ENCODE measurements around the gene MPC1.
"Not testable (repeated sequence)": the region's sequence is repeated elsewhere in the genome, so short reads cannot be mapped to it uniquely, and the experiment has no call there.

MPC1 gene

GRCh38 chr6:166395351-166395750 is 12.6 kb upstream of the MPC1 start:
- no peak for ATAC-seq
- Mint-ChIP-seq H3K27me3 (peaks cover 5% of the 10 kb centered on the region), H3K9me3 (no peaks in the 10 kb centered on the region), H3K4me1 (no peaks in the 10 kb centered on the region), H3K36me3 (ENCODE audit: low read depth) (no peaks in the 10 kb centered on the region), H3K4me3 (no peak overlapping the region), H3K27ac (no peak overlapping the region)
- DNase-seq = no peak

GRCh38 chr6:166394036-166394892 is 11.5 kb upstream of the MPC1 start:
- no peaks in the 10 kb centered on the region for H3K4me1 Mint-ChIP-seq
- H3K36me3 Mint-ChIP-seq (ENCODE audit: low read depth) = no peaks in the 10 kb centered on the region
- H3K9me3 Mint-ChIP-seq = no peaks in the 10 kb centered on the region
- DNase-seq (no peak), ATAC-seq (no peak)
- no peak overlapping the region for H3K4me3 Mint-ChIP-seq
- H3K27me3 Mint-ChIP-seq = peaks cover 5% of the 10 kb centered on the region
- H3K27ac Mint-ChIP-seq = no peak overlapping the region

GRCh38 chr6:166393535-166393823 is 10.7 kb upstream of the MPC1 start:
- Mint-ChIP-seq H3K4me1 (no peaks in the 10 kb centered on the region), H3K27ac (no peak overlapping the region), H3K4me3 (no peak overlapping the region), H3K36me3 (ENCODE audit: low read depth) (no peaks in the 10 kb centered on the region), H3K27me3 (peaks cover 5% of the 10 kb centered on the region), H3K9me3 (no peaks in the 10 kb centered on the region)
- no peak for DNase-seq
- ATAC-seq = no peak

GRCh38 chr6:166392755-166393534 is 10.2 kb upstream of the MPC1 start:
- not testable (repeated sequence) for H3K4me3 Mint-ChIP-seq; H3K27ac Mint-ChIP-seq; H3K27me3 Mint-ChIP-seq; H3K36me3 Mint-ChIP-seq (ENCODE audit: low read depth); H3K4me1 Mint-ChIP-seq; H3K9me3 Mint-ChIP-seq; DNase-seq; ATAC-seq

- DNase-seq (no peak), ATAC-seq (no peak)
- Mint-ChIP-seq H3K27ac (no peak overlapping the region), H3K4me3 (no peak overlapping the region), H3K4me1 (no peaks in the 10 kb centered on the region), H3K36me3 (ENCODE audit: low read depth) (no peaks in the 10 kb centered on the region), H3K27me3 (peaks cover 2% of the 10 kb centered on the region), H3K9me3 (no peaks in the 10 kb centered on the region)
These were observed 6.4 kb upstream of the MPC1 start for GRCh38 chr6:166389119-166389518.

GRCh38 chr6:166388290-166389004 is 5.7 kb upstream of the MPC1 start:
- peaks cover 3% of the 10 kb centered on the region for H3K4me1 Mint-ChIP-seq
- DNase-seq (no peak), ATAC-seq (no peak)
- no peak overlapping the region for H3K4me3 Mint-ChIP-seq
- no peaks in the 10 kb centered on the region for H3K36me3 Mint-ChIP-seq (ENCODE audit: low read depth)
- no peaks in the 10 kb centered on the region for H3K9me3 Mint-ChIP-seq
- no peaks in the 10 kb centered on the region for H3K27me3 Mint-ChIP-seq
- H3K27ac Mint-ChIP-seq = no peak overlapping the region

GRCh38 chr6:166387642-166388289 is 5.0 kb upstream of the MPC1 start:
- ATAC-seq (no peak), DNase-seq (no peak)
- Mint-ChIP-seq H3K4me1 (peaks cover 3% of the 10 kb centered on the region), H3K36me3 (ENCODE audit: low read depth) (no peaks in the 10 kb centered on the region), H3K27ac (no peak overlapping the region), H3K9me3 (no peaks in the 10 kb centered on the region), H3K4me3 (no peak overlapping the region), H3K27me3 (no peaks in the 10 kb centered on the region)

GRCh38 chr6:166387098-166387497 is 4.4 kb upstream of the MPC1 start:
- not testable (repeated sequence) for DNase-seq, ATAC-seq

GRCh38 chr6:166386111-166386510 is 3.4 kb upstream of the MPC1 start:
- ATAC-seq (no peak), DNase-seq (no peak)
- no peaks in the 10 kb centered on the region for H3K27me3 Mint-ChIP-seq
- no peaks in the 10 kb centered on the region for H3K9me3 Mint-ChIP-seq
- H3K4me1 Mint-ChIP-seq = peaks cover 8% of the 10 kb centered on the region
- no peaks in the 10 kb centered on the region for H3K36me3 Mint-ChIP-seq (ENCODE audit: low read depth)
- H3K27ac Mint-ChIP-seq = no peak overlapping the region
- no peak overlapping the region for H3K4me3 Mint-ChIP-seq

More at GRCh38 chr6:166387098-166387497, 4.4 kb upstream of the MPC1 start:
- not testable (repeated sequence) for H3K27me3 Mint-ChIP-seq; H3K4me1 Mint-ChIP-seq; H3K9me3 Mint-ChIP-seq; H3K4me3 Mint-ChIP-seq; H3K27ac Mint-ChIP-seq; H3K36me3 Mint-ChIP-seq (ENCODE audit: low read depth)

GRCh38 chr6:166383802-166384363 is 1.1 kb upstream of the MPC1 start:
- H3K4me3 Mint-ChIP-seq = peak overlapping the region; percentile 86
- not testable (repeated sequence) for H3K4me1 Mint-ChIP-seq; ATAC-seq; H3K27me3 Mint-ChIP-seq; H3K9me3 Mint-ChIP-seq; H3K36me3 Mint-ChIP-seq (ENCODE audit: low read depth)
- H3K27ac Mint-ChIP-seq = peak overlapping the region; percentile 83
- DNase-seq = peak; percentile 26

- peaks cover 8% of the 10 kb centered on the region for H3K4me1 Mint-ChIP-seq
- H3K36me3 Mint-ChIP-seq (ENCODE audit: low read depth) = no peaks in the 10 kb centered on the region
- ATAC-seq (no peak), DNase-seq (no peak)
- H3K27me3 Mint-ChIP-seq = no peaks in the 10 kb centered on the region
- peak overlapping the region; percentile 71 for H3K27ac Mint-ChIP-seq
- H3K9me3 Mint-ChIP-seq = no peaks in the 10 kb centered on the region
- H3K4me3 Mint-ChIP-seq = peak overlapping the region; percentile 86
These were observed 224 bp downstream of the MPC1 start for GRCh38 chr6:166382500-166382932.

- Mint-ChIP-seq H3K27ac (peak overlapping the region; percentile 71), H3K4me3 (peak overlapping the region; percentile 86), H3K9me3 (no peaks in the 10 kb centered on the region), H3K27me3 (no peaks in the 10 kb centered on the region), H3K36me3 (ENCODE audit: low read depth) (no peaks in the 10 kb centered on the region), H3K4me1 (peaks cover 8% of the 10 kb centered on the region)
- DNase-seq (peak; percentile 82), ATAC-seq (peak; percentile 30)
These were observed 824 bp downstream of the MPC1 start for GRCh38 chr6:166381733-166382499.

- ATAC-seq = no peak
- peak overlapping the region; percentile 86 for H3K4me3 Mint-ChIP-seq
- H3K27me3 Mint-ChIP-seq = no peaks in the 10 kb centered on the region
- DNase-seq = no peak
- H3K9me3 Mint-ChIP-seq = no peaks in the 10 kb centered on the region
- peaks cover 8% of the 10 kb centered on the region for H3K4me1 Mint-ChIP-seq
- H3K27ac Mint-ChIP-seq = peak overlapping the region; percentile 71
- H3K36me3 Mint-ChIP-seq (ENCODE audit: low read depth) = no peaks in the 10 kb centered on the region
These were observed 1.4 kb downstream of the MPC1 start for GRCh38 chr6:166381381-166381732.

- Mint-ChIP-seq H3K36me3 (ENCODE audit: low read depth) (no peaks in the 10 kb centered on the region), H3K4me3 (no peak overlapping the region)
- no peak for ATAC-seq
These were observed 2.9 kb downstream of the MPC1 start for GRCh38 chr6:166379800-166380199.

More at GRCh38 chr6:166379800-166380199, 2.9 kb downstream of the MPC1 start:
- Mint-ChIP-seq H3K4me1 (peaks cover 16% of the 10 kb centered on the region), H3K27ac (no peak overlapping the region), H3K27me3 (no peaks in the 10 kb centered on the region), H3K9me3 (no peaks in the 10 kb centered on the region)
- no peak for DNase-seq
